ENCODE results near the gene ANKRD28.

- TF ChIP-seq POLR2AphosphoS5 (IDR thresholded peaks at IDR 0.05): no peak
- no peak for TF ChIP-seq CTCF (IDR thresholded peaks at IDR 0.05)
Measured at GRCh38 chr3:15673536-15673935, 124.2 kb downstream of the ANKRD28 start.

All from breast epithelium (tissue), 3 donors.